Kidney (tissue), 14 donors: ENCODE results near the gene EFHD2. TPM values are rescaled to one million over a fixed set of nuclear protein-coding genes. Genes with fewer than 3 reads are reported as not detected.

ENCODE experiments used
- DNase-seq, 5 donors: peaks; one replicate each; pipeline ENCODE4 v3.0.0-alpha.2; 2013 to 2020
- FAIRE-seq: peaks from 2 replicates; lab custom pipeline; 2012; peaks lifted over from hg19 to GRCh38; lab: Jason Lieb, UNC
- H3K27ac ChIP-seq, 2 donors: one replicate each; pipeline ENCODE4 v1.7.0; 2013; ENCODE audit warnings: low read depth in 2 of 2, low read length in 2 of 2, inconsistent platforms in 1 of 2
- H3K27me3 ChIP-seq: one replicate; pipeline ENCODE4 v1.7.1; 2013; ENCODE audit warnings: low read length, inconsistent platforms; ENCODE audit not compliant: control insufficient read depth, insufficient read depth
- H3K36me3 ChIP-seq, 3 donors: one replicate each; pipeline versions ENCODE4 v1.7.0 to v1.7.1; 2013; ENCODE audit warnings: low read length in 3 of 3, control low read depth in 1 of 3, inconsistent platforms in 1 of 3; ENCODE audit not compliant: insufficient read depth in 3 of 3, control insufficient read depth in 2 of 3
- H3K4me1 ChIP-seq, 3 donors: one replicate each; pipeline versions ENCODE4 v1.7.0 to v1.7.1; 2013; ENCODE audit warnings: low read length in 3 of 3, inconsistent platforms in 1 of 3, low read depth in 1 of 3; ENCODE audit not compliant: control insufficient read depth in 2 of 3, insufficient read depth in 2 of 3
- H3K4me3 ChIP-seq, 3 donors: one replicate each; pipeline versions ENCODE4 v1.7.0 to v1.8.1; 2013; ENCODE audit warnings: low read length in 3 of 3, control low read depth in 1 of 3, inconsistent platforms in 1 of 3
- H3K9ac ChIP-seq, 3 donors: one replicate each; pipeline versions ENCODE4 v1.7.0 to v1.7.1; 2013; ENCODE audit warnings: low read length in 3 of 3, control low read depth in 1 of 3, inconsistent platforms in 1 of 3
- H3K9me3 ChIP-seq, 3 donors: one replicate each; pipeline versions ENCODE4 v1.7.0 to v1.7.1; 2013; ENCODE audit warnings: low read length in 3 of 3, control low read depth in 1 of 3, inconsistent platforms in 1 of 3; ENCODE audit not compliant: control insufficient read depth in 2 of 3, insufficient read depth in 1 of 3
- CTCF ChIP-seq: IDR thresholded peaks from 3 replicates; pipeline ENCODE4 v1.5.1; 2012; ENCODE audit warnings: mild to moderate bottlenecking, moderate library complexity, borderline replicate concordance; ENCODE audit not compliant: insufficient read depth; ENCODE audit errors: extremely low read depth
- intact Hi-C: fragments of 100-400 bp; cut with DNase I; formaldehyde crosslinking; loops from one replicate; pipeline ENCODE4 v1.11.1; 2022
- polyA plus RNA-seq: library from polyadenylated mRNA; stranded (reverse); fragments of 350-450 nt; fragmentation: Illumina TruSeq; extraction: RNeasy Lipid Tissue Mini Kit (QIAGEN cat#74804); gene quantifications from one replicate; pipeline ENCODE4 v1.2.3, GENCODE V29; 2014; ENCODE audit warnings: low read depth, low replicate concordance; ENCODE audit not compliant: insufficient read depth
- total RNA-seq: library from RNA; stranded (reverse); fragmentation: NEBNext Ultra II Directional; extraction: Animal tissue kit (Norgen Biotek cat#: 25700); gene quantifications from one replicate; pipeline ENCODE4 v1.2.1, GENCODE V29; 2021
- donor health status: control.
- donor health status: control.
- donor health status: control.
- donor health status: control.
- donor health status: control.
- donor health status: DM: yes; HTN: yes; CAD: no.
- donor health status: Normal renal cell carcinoma (clear cell type).

Gene EFHD2
- total and polyA plus RNA-seq, 2 donors from 2014 or later, result 20.2 to 37.5 TPM

GRCh38 chr1:15406614-15407559 lies 2.8 kb upstream of the EFHD2 start:
- H3K27me3 ChIP-seq, result no peaks in the 10 kb centered on the region

DNA sequence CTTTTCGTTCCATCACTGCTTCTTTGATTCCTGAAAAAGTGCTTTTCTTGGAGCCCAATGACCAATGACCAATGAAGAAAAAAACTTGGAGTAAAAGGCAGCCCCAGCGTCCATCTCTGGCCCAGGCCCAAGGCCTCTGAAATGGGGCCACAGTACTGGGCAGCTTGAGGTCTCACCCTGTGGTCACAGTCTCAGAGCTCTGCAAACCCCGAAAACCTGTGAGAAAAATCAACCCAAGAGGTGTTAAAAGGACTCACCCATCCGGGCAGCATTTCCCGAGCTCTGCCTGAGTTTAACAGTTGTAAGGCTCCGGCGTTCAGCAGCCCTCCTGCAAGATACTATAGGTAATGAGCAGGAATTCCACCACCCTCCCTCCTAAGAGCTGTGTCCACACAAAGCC lies 2.1 kb upstream of the EFHD2 start:
- Histone ChIP-seq H3K4me1 (peaks cover 0 to 8% (median 0%) of the 10 kb centered on the region in 3 donors), H3K27ac (no peak overlapping the region), H3K9me3 (no peaks in the 10 kb centered on the region), H3K4me3 (no peak overlapping the region), H3K27me3 (no peaks in the 10 kb centered on the region), H3K9ac (no peak overlapping the region), H3K36me3 (no peaks in the 10 kb centered on the region)
- no peak for TF ChIP-seq CTCF
- intact Hi-C loops, result no loop called here
- FAIRE-seq (no peak), DNase-seq (no peak)

More at GRCh38 chr1:15406614-15407559, 2.8 kb upstream of the EFHD2 start:
- Histone ChIP-seq H3K4me1 (peaks cover 0 to 8% (median 0%) of the 10 kb centered on the region in 3 donors), H3K9ac (no peak overlapping the region), H3K36me3 (no peaks in the 10 kb centered on the region), H3K9me3 (no peaks in the 10 kb centered on the region), H3K4me3 (no peak overlapping the region), H3K27ac (no peak overlapping the region)
- FAIRE-seq (no peak), DNase-seq (no peak)
- TF ChIP-seq CTCF, result no peak
- intact Hi-C loops, result no loop called here

DNA sequence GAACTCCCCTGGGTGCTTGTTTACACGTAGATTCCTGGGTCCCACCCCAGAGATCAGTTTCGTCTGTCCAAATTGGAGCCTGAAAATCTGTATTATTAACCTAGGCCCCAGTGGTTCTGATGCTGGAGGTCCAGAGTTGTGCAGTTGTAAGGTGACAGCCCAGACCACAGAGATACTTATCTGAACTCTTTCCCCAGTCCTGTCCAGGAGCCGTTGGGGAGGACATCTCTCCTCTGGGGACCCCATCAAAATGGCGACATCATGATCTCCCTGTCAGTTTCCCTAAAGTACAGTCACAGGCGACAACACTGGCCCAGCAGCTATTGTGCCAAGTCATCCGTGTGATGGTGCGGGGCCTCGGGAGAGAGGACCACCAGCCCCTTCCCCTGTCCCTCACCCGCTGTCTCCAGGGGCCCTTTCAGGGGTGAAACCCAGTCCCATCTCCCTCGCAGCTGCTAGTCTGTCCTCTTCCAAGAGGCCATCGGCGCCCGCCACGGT lies 749 bp upstream of the EFHD2 start:
- Histone ChIP-seq H3K9me3 (no peaks in the 10 kb centered on the region), H3K36me3 (no peaks in the 10 kb centered on the region), H3K4me3 (peak overlapping the region; percentile 42 to 66 (median 55)), H3K27ac (no peak overlapping the region), H3K9ac (peak overlapping the region in 2 of 3 donors; percentile 4 to 16), H3K4me1 (peaks cover 0 to 8% (median 0%) of the 10 kb centered on the region in 3 donors), H3K27me3 (no peaks in the 10 kb centered on the region)
- no peak for DNase-seq
- intact Hi-C loops, result no loop called here
- FAIRE-seq, result no peak
- TF ChIP-seq CTCF, result no peak
